Peyer's patch (tissue), 4 donors: ENCODE results near the gene CNTNAP5.

Source experiments
- POLR2A ChIP-seq, 2 donors: fragments of 450-650 bp; IDR thresholded peaks; one replicate each; pipeline ENCODE4 v1.5.1; 2017; ENCODE audit warnings: antibody characterized with exemption in 2 of 2, mild to moderate bottlenecking in 2 of 2, moderate library complexity in 2 of 2
- TF ChIP-seq, protein P1 (sequence below), 6 experiments: fragments of 450-650 bp in 4 of 6; fragments of 200-600 bp in 2 of 6; sonication (generic) in 1 of 6; IDR thresholded peaks; one replicate each; pipeline ENCODE4 v1.5.1; 2017 to 2019; ENCODE audit warnings: antibody characterized with exemption in 6 of 6, mild to moderate bottlenecking in 3 of 6, moderate library complexity in 1 of 6

DNA sequence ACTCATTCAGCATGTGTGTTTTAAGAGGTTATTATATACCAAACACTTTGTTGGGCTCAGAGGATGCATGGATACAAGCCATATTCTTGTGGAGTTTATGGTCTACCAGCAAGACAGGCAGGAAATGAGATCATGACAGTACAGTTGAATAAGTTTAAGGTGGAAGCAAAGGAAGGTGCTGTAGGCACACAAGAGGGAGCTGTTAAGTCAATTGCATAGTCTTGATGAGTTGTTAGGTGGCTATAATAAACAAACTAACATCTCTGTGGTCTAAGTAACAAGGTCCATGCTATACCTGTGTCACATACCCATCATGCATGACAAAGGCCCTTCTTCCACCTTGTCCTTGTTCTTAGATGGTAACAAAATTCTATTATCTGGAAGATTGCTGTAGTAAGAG lies 538.3 kb downstream of the CNTNAP5 start:
- no peak for TF ChIP-seq POLR2A (IDR thresholded peaks at IDR 0.05)
- TF ChIP-seq, protein P1, sequence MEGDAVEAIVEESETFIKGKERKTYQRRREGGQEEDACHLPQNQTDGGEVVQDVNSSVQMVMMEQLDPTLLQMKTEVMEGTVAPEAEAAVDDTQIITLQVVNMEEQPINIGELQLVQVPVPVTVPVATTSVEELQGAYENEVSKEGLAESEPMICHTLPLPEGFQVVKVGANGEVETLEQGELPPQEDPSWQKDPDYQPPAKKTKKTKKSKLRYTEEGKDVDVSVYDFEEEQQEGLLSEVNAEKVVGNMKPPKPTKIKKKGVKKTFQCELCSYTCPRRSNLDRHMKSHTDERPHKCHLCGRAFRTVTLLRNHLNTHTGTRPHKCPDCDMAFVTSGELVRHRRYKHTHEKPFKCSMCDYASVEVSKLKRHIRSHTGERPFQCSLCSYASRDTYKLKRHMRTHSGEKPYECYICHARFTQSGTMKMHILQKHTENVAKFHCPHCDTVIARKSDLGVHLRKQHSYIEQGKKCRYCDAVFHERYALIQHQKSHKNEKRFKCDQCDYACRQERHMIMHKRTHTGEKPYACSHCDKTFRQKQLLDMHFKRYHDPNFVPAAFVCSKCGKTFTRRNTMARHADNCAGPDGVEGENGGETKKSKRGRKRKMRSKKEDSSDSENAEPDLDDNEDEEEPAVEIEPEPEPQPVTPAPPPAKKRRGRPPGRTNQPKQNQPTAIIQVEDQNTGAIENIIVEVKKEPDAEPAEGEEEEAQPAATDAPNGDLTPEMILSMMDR (IDR thresholded peaks at IDR 0.05), result peak in 3 of 6 experiments; percentile 45 to 56 (median 49)
